Activated T-helper 2 cell treated with anti-CD3 and anti-CD28 coated beads, Interferon-gamma antibody, Interleukin-2, Interleukin-4, amounts not matched to agents 10 μg/mL and 5 μg/mL and 100 μg/mL, durations not matched to agents 14 hours and 24 hours and 36 hours (primary cell): ENCODE measurements around the gene NRIP1. TPM values are rescaled to one million over a fixed set of nuclear protein-coding genes. Genes with fewer than 3 reads are reported as not detected.
"Not testable (repeated sequence)": the region's sequence is repeated elsewhere in the genome, so short reads cannot be mapped to it uniquely, and the experiment has no call there.

ENCODE experiments used
- DNase-seq: peaks from one replicate; pipeline ENCODE4 v3.0.0; 2021; ENCODE audit warnings: low spot score
- H3K27ac Mint-ChIP-seq: one replicate; pipeline ENCODE4 v1.8.0; 2021; ENCODE audit warnings: mixed read lengths
- H3K27me3 Mint-ChIP-seq: one replicate; pipeline ENCODE4 v1.8.0; 2021; ENCODE audit warnings: low read depth, mixed read lengths
- H3K36me3 Mint-ChIP-seq: one replicate; pipeline ENCODE4 v1.8.0; 2021; ENCODE audit warnings: low read depth, mixed read lengths
- H3K4me1 Mint-ChIP-seq: one replicate; pipeline ENCODE4 v1.8.0; 2021; ENCODE audit warnings: low read depth, mixed read lengths
- H3K4me3 Mint-ChIP-seq: one replicate; pipeline ENCODE4 v1.8.0; 2021; ENCODE audit warnings: low read depth, mild to moderate bottlenecking, moderate library complexity, mixed read lengths
- H3K9me3 Mint-ChIP-seq: one replicate; pipeline ENCODE4 v1.8.0; 2021; ENCODE audit warnings: mixed read lengths
- intact Hi-C: fragments of 100-400 bp; cut with micrococcal nuclease; formaldehyde crosslinking; loops from one replicate; pipeline ENCODE4 v1.15.1; 2023
- total RNA-seq: library from RNA; stranded (reverse); gene quantifications from 2 replicates; pipeline ENCODE4 v1.2.3, GENCODE V29; 2022

NRIP1 gene
- total RNA-seq, 1 donor from 2014 or later, result 7.9 TPM

GRCh38 chr21:15051644-15052458 lies 12.9 kb downstream of the NRIP1 start:
- H3K4me3 Mint-ChIP-seq, result peak overlapping the region; percentile 67
- intact Hi-C loops, result loop anchor here (2.0 to 5.0 kb wide), 3 partner anchors 15 to 150 kb away; no protein-coding TSS in a partner anchor
- DNase-seq, result no peak
- H3K27me3 Mint-ChIP-seq, result no peaks in the 10 kb centered on the region
- peaks cover 39% of the 10 kb centered on the region for H3K4me1 Mint-ChIP-seq
- H3K9me3 Mint-ChIP-seq, result peaks cover 1% of the 10 kb centered on the region
- no peaks in the 10 kb centered on the region for H3K36me3 Mint-ChIP-seq
- H3K27ac Mint-ChIP-seq, result peak overlapping the region; percentile 75

GRCh38 chr21:15050568-15051377 lies 14.0 kb downstream of the NRIP1 start:
- intact Hi-C loops, result loop anchor here (5.0 kb wide), 2 partner anchors 48 to 148 kb away; no protein-coding TSS in a partner anchor
- Mint-ChIP-seq H3K4me1 (peaks cover 35% of the 10 kb centered on the region), H3K27ac (no peak overlapping the region), H3K9me3 (peaks cover 4% of the 10 kb centered on the region), H3K27me3 (no peaks in the 10 kb centered on the region), H3K36me3 (no peaks in the 10 kb centered on the region), H3K4me3 (no peak overlapping the region)
- no peak for DNase-seq

DNA sequence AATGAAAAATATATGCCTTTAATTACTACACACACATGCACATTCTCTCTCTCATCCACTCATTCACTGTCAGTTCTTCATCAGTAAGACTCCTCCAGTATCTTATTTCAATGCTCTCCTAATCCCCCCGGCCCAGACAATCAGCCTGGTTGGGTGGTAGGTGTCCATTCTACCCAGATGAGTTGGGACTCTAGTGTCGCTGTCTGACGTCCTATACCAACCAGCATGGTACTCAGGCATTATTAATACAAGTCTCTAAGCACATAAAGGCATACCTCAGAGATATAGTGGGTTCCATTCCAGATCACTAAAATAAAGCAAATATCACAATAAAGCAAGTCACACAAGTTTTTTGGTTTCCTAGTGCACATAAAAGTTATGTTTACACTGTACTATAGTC lies 19.8 kb downstream of the NRIP1 start:
- Mint-ChIP-seq H3K9me3 (peaks cover 4% of the 10 kb centered on the region), H3K4me3 (no peak overlapping the region), H3K4me1 (peaks cover under 1% of the 10 kb centered on the region), H3K27ac (no peak overlapping the region), H3K36me3 (peaks cover 9% of the 10 kb centered on the region), H3K27me3 (no peaks in the 10 kb centered on the region)
- intact Hi-C loops, result no loop called here
- DNase-seq, result no peak

GRCh38 chr21:15042531-15042930 lies 22.3 kb downstream of the NRIP1 start:
- Mint-ChIP-seq H3K36me3 (peaks cover 14% of the 10 kb centered on the region), H3K27me3 (no peaks in the 10 kb centered on the region), H3K4me1 (no peaks in the 10 kb centered on the region), H3K9me3 (peaks cover 4% of the 10 kb centered on the region), H3K4me3 (no peak overlapping the region), H3K27ac (no peak overlapping the region)
- intact Hi-C loops, result no loop called here
- no peak for DNase-seq

GRCh38 chr21:15039607-15040299 lies 25.0 kb downstream of the NRIP1 start:
- Mint-ChIP-seq H3K36me3 (peaks cover 14% of the 10 kb centered on the region), H3K4me1 (peaks cover 2% of the 10 kb centered on the region)

DNA sequence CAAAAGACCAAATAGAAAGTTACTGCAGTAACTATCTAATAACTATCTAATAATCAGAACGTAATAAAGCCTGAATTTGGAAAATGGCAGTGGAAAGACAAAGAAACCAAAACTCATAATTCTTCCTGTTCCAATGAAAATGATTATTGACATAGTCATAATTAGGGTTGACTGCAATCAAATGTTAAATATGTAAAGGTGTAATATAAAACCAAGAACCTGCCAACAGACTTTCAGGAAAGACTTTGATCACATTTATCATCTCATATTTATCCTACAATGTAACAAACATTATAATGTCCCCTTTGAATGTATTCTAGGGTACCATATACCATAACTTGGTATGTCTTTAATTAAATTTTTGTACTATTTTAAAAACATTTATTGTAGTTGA lies 26.9 kb downstream of the NRIP1 start:
- intact Hi-C loops, result no loop called here
- peaks cover 6% of the 10 kb centered on the region for H3K4me1 Mint-ChIP-seq
- H3K27ac Mint-ChIP-seq, result no peak overlapping the region
- no peaks in the 10 kb centered on the region for H3K27me3 Mint-ChIP-seq
- H3K9me3 Mint-ChIP-seq, result no peaks in the 10 kb centered on the region
- H3K4me3 Mint-ChIP-seq, result no peak overlapping the region
- H3K36me3 Mint-ChIP-seq, result peaks cover 13% of the 10 kb centered on the region
- DNase-seq, result no peak

More at GRCh38 chr21:15039607-15040299, 25.0 kb downstream of the NRIP1 start:
- Mint-ChIP-seq H3K27ac (no peak overlapping the region), H3K4me3 (no peak overlapping the region), H3K9me3 (no peaks in the 10 kb centered on the region), H3K27me3 (no peaks in the 10 kb centered on the region)
- no peak for DNase-seq
- intact Hi-C loops, result no loop called here

DNA sequence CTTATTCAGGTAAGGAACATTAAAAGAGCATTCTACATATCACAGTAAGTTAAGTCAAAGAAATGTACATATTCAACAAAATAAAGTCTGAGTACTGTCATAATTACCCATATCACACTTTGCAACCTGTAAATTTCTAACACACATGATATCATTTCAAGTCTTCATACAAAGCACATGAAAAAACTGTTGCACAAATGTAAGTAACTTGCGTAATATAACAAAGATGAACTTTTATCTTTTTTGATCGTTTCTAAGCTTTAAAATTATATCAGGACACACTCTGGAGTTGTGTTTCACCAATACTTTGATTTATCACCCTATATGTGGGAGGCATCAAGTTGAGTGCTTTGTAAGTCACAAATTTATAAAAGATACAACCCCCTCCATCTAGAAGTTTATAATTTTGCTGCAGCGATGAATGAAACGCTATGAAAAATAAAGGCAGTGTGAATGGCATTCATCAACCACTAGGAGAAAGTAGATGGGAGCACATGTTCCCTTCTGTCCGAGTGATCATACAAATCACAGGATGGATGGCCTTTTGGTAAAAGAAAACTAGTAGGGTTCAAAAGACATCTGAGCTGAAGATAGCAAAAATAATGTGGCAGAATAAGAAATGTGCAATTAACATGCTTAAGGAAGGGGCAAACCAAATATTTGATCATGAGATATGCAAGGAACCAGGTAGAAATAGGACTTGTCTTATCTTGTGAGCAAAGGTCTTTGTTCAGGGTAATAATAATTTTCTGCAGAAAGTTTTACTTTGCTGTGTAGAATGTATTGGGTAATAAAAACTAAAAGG lies 27.5 kb downstream of the NRIP1 start:
- no peak overlapping the region for H3K4me3 Mint-ChIP-seq
- H3K9me3 Mint-ChIP-seq, result no peaks in the 10 kb centered on the region
- H3K4me1 Mint-ChIP-seq, result peaks cover 6% of the 10 kb centered on the region
- peaks cover 9% of the 10 kb centered on the region for H3K36me3 Mint-ChIP-seq
- intact Hi-C loops, result no loop called here
- no peak for DNase-seq
- H3K27ac Mint-ChIP-seq, result no peak overlapping the region
- no peaks in the 10 kb centered on the region for H3K27me3 Mint-ChIP-seq

DNA sequence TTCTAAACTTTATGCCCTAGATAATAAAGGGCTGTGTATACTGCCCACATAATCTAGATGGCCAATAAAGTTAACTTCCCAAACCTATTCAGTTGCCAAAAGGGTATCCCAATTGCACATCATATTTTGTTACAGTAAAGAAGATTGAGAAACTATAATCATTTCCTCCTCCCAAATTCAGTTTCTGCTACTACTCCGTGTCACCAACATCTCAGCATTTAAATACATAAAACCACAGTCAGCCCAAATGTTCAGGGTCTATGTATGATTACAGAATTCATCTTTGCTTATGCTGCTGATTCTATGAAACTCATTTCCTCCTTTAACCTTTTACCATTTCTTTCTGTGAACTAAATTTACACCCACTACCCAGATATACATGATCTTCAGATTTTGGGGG lies 28.6 kb downstream of the NRIP1 start:
- intact Hi-C loops, result no loop called here
- H3K9me3 Mint-ChIP-seq, result no peaks in the 10 kb centered on the region
- no peak overlapping the region for H3K4me3 Mint-ChIP-seq
- no peaks in the 10 kb centered on the region for H3K27me3 Mint-ChIP-seq
- peaks cover 9% of the 10 kb centered on the region for H3K36me3 Mint-ChIP-seq
- H3K4me1 Mint-ChIP-seq, result peaks cover 8% of the 10 kb centered on the region
- DNase-seq, result no peak
- H3K27ac Mint-ChIP-seq, result no peak overlapping the region

GRCh38 chr21:15034126-15034853 lies 30.5 kb downstream of the NRIP1 start:
- Mint-ChIP-seq H3K9me3 (no peaks in the 10 kb centered on the region), H3K4me1 (peaks cover 8% of the 10 kb centered on the region), H3K27ac (no peak overlapping the region), H3K36me3 (no peaks in the 10 kb centered on the region), H3K27me3 (no peaks in the 10 kb centered on the region), H3K4me3 (no peak overlapping the region)
- no peak for DNase-seq
- intact Hi-C loops, result no loop called here

DNA sequence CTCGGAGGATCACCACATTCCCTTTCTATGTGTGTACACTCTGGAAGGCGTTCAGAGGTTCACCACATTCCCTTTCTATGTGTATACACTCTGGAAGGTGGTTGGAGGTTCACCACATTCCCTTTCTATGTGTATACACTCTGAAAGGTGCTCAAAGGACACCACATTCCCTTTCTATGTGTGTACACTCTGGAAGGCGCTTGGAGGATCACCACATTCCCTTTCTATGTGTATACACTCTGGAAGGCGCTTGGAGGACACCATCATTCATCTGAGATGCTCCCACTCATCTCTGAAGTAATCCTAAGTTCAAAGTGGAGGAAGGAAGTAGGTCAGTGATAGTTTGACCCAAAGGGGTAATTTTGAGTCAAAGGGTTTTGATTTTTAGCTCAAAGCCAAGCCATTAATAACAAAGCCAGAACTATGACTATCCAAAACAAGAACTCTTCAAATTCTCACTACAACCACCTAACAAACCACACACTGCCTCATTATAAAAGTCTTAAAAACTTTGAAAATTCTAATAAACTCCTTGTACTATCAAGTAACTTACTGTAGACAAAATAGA lies 32.9 kb downstream of the NRIP1 start:
- no peaks in the 10 kb centered on the region for H3K27me3 Mint-ChIP-seq
- no peaks in the 10 kb centered on the region for H3K36me3 Mint-ChIP-seq
- H3K4me3 Mint-ChIP-seq, result no peak overlapping the region
- no peaks in the 10 kb centered on the region for H3K9me3 Mint-ChIP-seq
- no peak overlapping the region for H3K27ac Mint-ChIP-seq
- no peak for DNase-seq
- intact Hi-C loops, result no loop called here
- H3K4me1 Mint-ChIP-seq, result peaks cover 8% of the 10 kb centered on the region

DNA sequence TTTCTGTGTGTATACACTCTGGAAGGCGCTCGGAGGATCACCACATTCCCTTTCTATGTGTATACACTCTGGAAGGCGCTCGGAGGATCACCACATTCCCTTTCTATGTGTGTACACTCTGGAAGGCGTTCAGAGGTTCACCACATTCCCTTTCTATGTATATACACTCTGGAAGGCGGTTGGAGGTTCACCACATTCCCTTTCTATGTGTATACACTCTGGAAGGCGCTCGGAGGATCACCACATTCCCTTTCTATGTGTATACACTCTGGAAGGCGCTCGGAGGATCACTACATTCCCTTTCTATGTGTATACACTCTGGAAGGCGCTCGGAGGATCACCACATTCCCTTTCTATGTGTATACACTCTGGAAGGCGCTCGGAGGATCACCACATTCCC lies 33.4 kb downstream of the NRIP1 start:
- H3K27me3 Mint-ChIP-seq, H3K27ac Mint-ChIP-seq, H3K36me3 Mint-ChIP-seq, intact Hi-C loops, H3K4me3 Mint-ChIP-seq, DNase-seq, H3K4me1 Mint-ChIP-seq, H3K9me3 Mint-ChIP-seq: not testable (repeated sequence)
